PC-3 (cell line): ENCODE data around the gene ANKS1B. TPM values are rescaled to one million over a fixed set of nuclear protein-coding genes. Genes with fewer than 3 reads are reported as not detected.

ENCODE experiments used
- ATAC-seq: fragments of 200-7000 bp; cut with Tn5 transposase; 2 replicates; pipeline ENCODE4 v1.9.1; 2020; ENCODE audit warnings: mild to moderate bottlenecking, moderate library complexity
- BruUV-seq: library from RNA; stranded (reverse); fragments of 400-500 nt; replicated peaks from 2 replicates; lab custom pipeline; 2021; lab: Mats Ljungman, UMichigan
- CTCF ChIA-PET: fragments of 300-600 bp; sonication (Branson Sonifier 250); formaldehyde crosslinking; loops from one replicate; lab custom pipeline; 2022; ENCODE audit warnings: antibody characterized with exemption; lab: Charles Lee
- POLR2A ChIA-PET: fragments of 300-600 bp; sonication (Branson Sonifier 250); formaldehyde crosslinking; loops from one replicate; lab custom pipeline; 2022; ENCODE audit warnings: antibody characterized with exemption; ENCODE audit not compliant: unreplicated experiment; lab: Charles Lee
- DNase-seq: peaks from one replicate; pipeline ENCODE4 v3.0.0-alpha.2; 2015
- H2AFZ ChIP-seq: fragments of 300-600 bp; sonication (generic); 2 replicates; pipeline ENCODE4 v1.6.0; 2016; ENCODE audit warnings: antibody characterized with exemption, low read length
- H3F3A ChIP-seq: fragments of 300-600 bp; sonication (generic); one replicate; pipeline ENCODE4 v1.6.0; 2017; ENCODE audit warnings: antibody characterized with exemption, low read length, control low read depth, mild to moderate bottlenecking; ENCODE audit not compliant: unreplicated experiment
- H3K27ac ChIP-seq: fragments of 300-600 bp; sonication (generic); 2 replicates; pipeline ENCODE4 v1.5.1; 2016; ENCODE audit warnings: mild to moderate bottlenecking, low read length
- H3K27me3 ChIP-seq: fragments of 300-600 bp; sonication (generic); 2 replicates; pipeline ENCODE4 v1.6.1; 2016; ENCODE audit warnings: low read length, mixed read lengths
- H3K36me3 ChIP-seq: fragments of 300-600 bp; sonication (generic); 2 replicates; pipeline ENCODE4 v1.6.1; 2016; ENCODE audit warnings: low read depth, mixed run types, low read length, mixed read lengths
- H3K4me1 ChIP-seq: fragments of 300-600 bp; sonication (generic); 2 replicates; pipeline ENCODE4 v1.5.1; 2016; ENCODE audit warnings: low read length; ENCODE audit not compliant: insufficient read depth
- H3K4me2 ChIP-seq: fragments of 300-600 bp; sonication (generic); 2 replicates; pipeline ENCODE4 v1.6.0; 2016; ENCODE audit warnings: low read length
- H3K4me3 ChIP-seq: fragments of 300-600 bp; sonication (generic); 2 replicates; pipeline ENCODE4 v1.5.1; 2016; ENCODE audit warnings: mild to moderate bottlenecking, low read length, mixed read lengths
- H3K79me2 ChIP-seq: fragments of 300-600 bp; sonication (generic); 2 replicates; pipeline ENCODE4 v1.6.1; 2017; ENCODE audit warnings: low read length, mixed read lengths
- H3K9ac ChIP-seq: fragments of 300-600 bp; sonication (generic); 2 replicates; pipeline ENCODE4 v1.6.0; 2016; ENCODE audit warnings: mild to moderate bottlenecking, low read length
- H3K9me2 ChIP-seq: fragments of 300-600 bp; sonication (generic); replicated peaks from 2 replicates; pipeline ENCODE4 v1.6.1; 2016; ENCODE audit warnings: mixed run types, low read length, mixed read lengths
- H3K9me3 ChIP-seq: fragments of 300-600 bp; sonication (generic); 2 replicates; pipeline ENCODE4 v1.6.1; 2016; ENCODE audit warnings: low read length, mixed read lengths
- H4K20me1 ChIP-seq: fragments of 300-600 bp; sonication (generic); 2 replicates; pipeline ENCODE4 v1.6.1; 2016; ENCODE audit warnings: low read length, mixed read lengths
- CTCF ChIP-seq: fragments of 300-600 bp; sonication (generic); conservative IDR thresholded peaks from 2 replicates; pipeline ENCODE4 v1.5.1; 2017; ENCODE audit warnings: antibody characterized with exemption, low read depth, mild to moderate bottlenecking, low read length
- EZH2 ChIP-seq: fragments of 300-600 bp; sonication (generic); IDR thresholded peaks from one replicate; pipeline ENCODE4 v1.6.1; 2017; ENCODE audit warnings: antibody characterized with exemption, mild to moderate bottlenecking, low read length; ENCODE audit not compliant: unreplicated experiment
- EZH2phosphoT487 ChIP-seq: fragments of 300-600 bp; sonication (generic); IDR thresholded peaks from 2 replicates; pipeline ENCODE4 v1.6.1; 2018; ENCODE audit warnings: mild to moderate bottlenecking, antibody characterized with exemption, low read length, borderline replicate concordance
- intact Hi-C: fragments of 100-400 bp; cut with micrococcal nuclease; formaldehyde crosslinking; loops from 2 replicates; pipeline ENCODE4 v1.9.0; 2023
- total RNA-seq: library from RNA; depleted of rRNA; stranded (reverse); fragments of >200 nt; gene quantifications from 2 replicates; pipeline ENCODE4 v1.2.3, GENCODE V29; 2014

Gene ANKS1B
- total RNA-seq, 1 experiment from 2014 or later: 0.07 TPM

- Histone ChIP-seq H3K27me3 (peaks cover 15% of the 10 kb centered on the region), H3K27ac (no peak overlapping the region), H2AFZ (no peak overlapping the region), H3K79me2 (no peaks in the 10 kb centered on the region), H3F3A (no peaks in the 10 kb centered on the region), H3K4me2 (no peak overlapping the region), H3K4me1 (0 out of 2 replicates have a peak, but pooled peaks cover 3% of the 10 kb centered on the region), H3K9me3 (no peaks in the 10 kb centered on the region), H3K9ac (no peak overlapping the region), H3K9me2 (no peaks in the 10 kb centered on the region), H3K4me3 (no peak overlapping the region), H4K20me1 (no peaks in the 10 kb centered on the region), H3K36me3 (no peaks in the 10 kb centered on the region)
- no TSS peak for BruUV-seq
- peak; percentile 42 for DNase-seq
- TF ChIP-seq CTCF (peak; percentile 77), EZH2 (no peak), EZH2phosphoT487 (no peak)
- intact Hi-C loops: loop anchor here (1.0 kb wide), 1 partner anchor 240 kb away; no protein-coding TSS in a partner anchor
- ChIA-PET POLR2A (no interaction called here), CTCF (no interaction called here)
- ATAC-seq: peak; percentile 54; the same call in 1 of the 2 replicates
Observed at GRCh38 chr12:98939350-98939749, 1045.4 kb downstream of the ANKS1B start.

- CTCF ChIA-PET: no interaction called here
- 0 out of 2 replicates have a peak, but pooled peaks cover 3% of the 10 kb centered on the region for H3K4me1 ChIP-seq
- H3K27ac ChIP-seq: no peak overlapping the region
- POLR2A ChIA-PET: no interaction called here
- DNase-seq: no peak
- no peaks in the 10 kb centered on the region for H3K9me2 ChIP-seq
- no peaks in the 10 kb centered on the region for H3K9me3 ChIP-seq
- H3K79me2 ChIP-seq: no peaks in the 10 kb centered on the region
- H3K36me3 ChIP-seq: no peaks in the 10 kb centered on the region
- no peak overlapping the region for H3K4me2 ChIP-seq
- intact Hi-C loops: no loop called here
- H4K20me1 ChIP-seq: no peaks in the 10 kb centered on the region
- no peaks in the 10 kb centered on the region for H3F3A ChIP-seq
- H3K4me3 ChIP-seq: no peak overlapping the region
- BruUV-seq: no TSS peak
- peaks cover 10% of the 10 kb centered on the region; the same call in 1 of the 2 replicates for H3K27me3 ChIP-seq
- no peak for ATAC-seq
- TF ChIP-seq CTCF: no peak
- TF ChIP-seq EZH2: no peak
- no peak for TF ChIP-seq EZH2phosphoT487
- no peak overlapping the region for H2AFZ ChIP-seq
- no peak overlapping the region for H3K9ac ChIP-seq
Observed at GRCh38 chr12:98935847-98936246, 1048.9 kb downstream of the ANKS1B start.

GRCh38 chr12:98922871-98923270 is 1061.9 kb downstream of the ANKS1B start:
- Histone ChIP-seq H2AFZ (no peak overlapping the region), H3F3A (no peaks in the 10 kb centered on the region), H3K4me3 (no peak overlapping the region), H4K20me1 (no peaks in the 10 kb centered on the region), H3K79me2 (no peaks in the 10 kb centered on the region), H3K9me3 (no peaks in the 10 kb centered on the region), H3K9me2 (no peaks in the 10 kb centered on the region), H3K9ac (no peak overlapping the region), H3K27ac (no peak overlapping the region), H3K4me2 (no peak overlapping the region), H3K27me3 (peaks cover 54% of the 10 kb centered on the region), H3K4me1 (no peaks in the 10 kb centered on the region), H3K36me3 (no peaks in the 10 kb centered on the region)
- no peak for DNase-seq
- ChIA-PET POLR2A (no interaction called here), CTCF (no interaction called here)
- no peak for ATAC-seq
- TF ChIP-seq CTCF (no peak), EZH2phosphoT487 (no peak), EZH2 (no peak)
- intact Hi-C loops: no loop called here
- no TSS peak for BruUV-seq
